Activated effector memory CD4-positive, alpha-beta T cell treated with anti-CD3 and anti-CD28 coated beads, Interleukin-2, amount 50 U/mL, for 16 hours (primary cell): Measurements from ENCODE around the gene F7.

Source experiments
- DNase-seq: peaks from one replicate; pipeline ENCODE4 v3.0.0-alpha.2; 2020

The F7 gene

DNA sequence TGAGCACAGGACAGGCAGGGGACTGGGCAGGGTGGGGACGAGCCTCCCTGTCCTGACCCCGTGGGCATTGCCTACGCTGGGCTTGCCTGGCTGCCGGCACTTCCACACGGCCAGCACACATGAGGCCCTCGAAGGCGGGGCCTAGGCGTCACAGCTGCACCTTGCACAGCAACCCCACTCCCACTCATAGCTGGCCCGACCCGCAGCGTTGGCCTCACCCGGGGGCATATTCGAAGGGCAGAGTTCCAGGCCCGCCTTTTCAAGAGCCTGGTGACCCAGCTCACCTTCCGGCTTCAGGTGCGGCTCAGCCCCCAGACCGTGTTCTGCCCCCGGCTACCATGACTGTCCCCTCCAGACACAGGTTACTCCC is 36.0 kb downstream of the F7 start:
- DNase-seq = peak; percentile 49

DNA sequence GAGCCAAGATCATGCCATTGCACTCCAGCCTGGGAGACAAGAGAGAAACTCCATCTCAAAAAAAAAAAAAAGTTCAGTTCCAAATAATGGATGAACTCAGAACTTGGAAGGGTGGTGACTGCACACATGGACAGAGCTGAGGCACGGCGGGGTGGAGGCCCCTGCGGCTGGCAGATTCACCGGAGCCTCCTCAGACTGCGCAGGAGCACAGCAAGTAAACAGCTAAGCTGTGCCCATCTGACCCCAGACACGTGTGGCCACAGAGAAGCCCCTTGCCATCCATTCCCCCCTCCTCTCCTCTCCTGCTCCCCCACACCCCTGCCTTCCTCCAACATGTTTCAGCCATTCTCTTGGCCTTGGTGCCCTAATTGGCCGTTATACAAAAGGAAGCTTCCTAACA is 37.3 kb downstream of the F7 start:
- DNase-seq = peak; percentile 49

DNA sequence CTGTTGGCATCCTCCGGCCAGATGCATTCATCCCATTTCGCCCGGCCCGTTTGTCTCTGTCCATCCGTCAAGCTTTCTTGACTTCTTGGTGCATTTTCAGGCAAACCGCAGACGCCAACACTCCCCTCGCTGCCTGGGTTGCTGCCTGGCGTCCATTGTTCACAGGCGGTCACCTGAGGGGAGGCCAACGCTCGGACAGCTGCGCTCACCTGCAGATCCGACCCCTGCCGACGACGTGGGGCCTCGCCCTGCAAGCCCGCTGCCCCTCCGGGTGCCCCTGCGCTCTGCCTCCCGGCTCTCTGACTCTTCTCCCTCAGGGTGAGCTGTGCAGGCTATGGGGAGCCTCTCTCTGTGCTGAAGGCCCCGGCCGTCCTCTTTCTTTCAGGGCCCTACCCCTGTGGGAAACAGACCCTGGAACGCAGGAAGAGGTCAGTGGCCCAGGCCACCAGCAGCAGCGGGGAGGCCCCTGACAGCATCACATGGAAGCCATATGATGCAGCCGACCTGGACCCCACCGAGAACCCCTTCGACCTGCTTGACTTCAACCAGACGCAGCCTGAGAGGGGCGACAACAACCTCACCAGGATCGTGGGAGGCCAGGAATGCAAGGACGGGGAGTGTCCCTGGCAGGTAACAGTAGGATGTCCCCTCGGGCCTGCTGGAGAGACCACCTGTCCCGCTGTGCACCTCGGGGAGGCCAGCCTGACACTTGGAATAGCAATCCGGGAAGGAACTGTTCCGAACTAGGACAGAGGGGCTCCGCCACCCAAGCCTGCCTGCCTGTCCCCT is 38.1 kb downstream of the F7 start:
- DNase-seq = peak; percentile 50

DNA sequence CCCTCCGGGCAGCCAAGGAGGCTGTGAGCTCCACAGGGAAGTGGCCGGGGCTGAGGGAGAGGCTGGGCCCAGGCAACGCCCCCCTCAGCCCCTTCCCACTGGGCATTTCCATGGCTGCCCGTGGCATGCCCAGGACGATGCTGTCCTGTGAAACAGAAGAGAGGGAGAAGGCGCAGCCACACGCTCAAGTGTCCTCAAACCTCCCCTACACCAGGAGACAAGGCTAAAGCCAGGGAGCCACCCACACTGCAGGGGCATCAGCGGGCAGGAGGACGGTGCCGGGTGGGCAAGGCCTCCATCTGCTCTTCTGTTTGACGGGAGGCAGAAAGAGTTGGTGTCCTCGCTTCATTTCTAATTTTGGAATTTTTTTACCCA is 38.7 kb downstream of the F7 start:
- DNase-seq = peak; percentile 45

DNA sequence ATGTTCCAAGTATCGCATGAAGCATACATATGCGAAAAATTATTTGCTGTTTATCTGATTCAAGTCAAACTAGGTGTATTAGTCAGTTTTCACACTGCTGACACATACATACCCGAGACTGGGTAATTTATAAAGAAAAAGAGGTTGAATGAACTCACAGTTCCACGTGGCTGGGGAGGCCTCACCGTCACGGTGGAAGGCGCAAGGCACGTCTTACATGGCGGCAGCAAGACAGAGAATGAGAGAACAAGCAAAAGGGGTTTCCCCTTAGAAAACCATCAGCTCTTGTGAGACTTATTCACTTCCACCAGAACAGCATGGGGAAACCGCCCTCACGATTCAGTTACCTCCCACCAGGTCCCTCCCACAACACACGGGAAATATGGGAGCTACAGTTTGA is 39.9 kb downstream of the F7 start:
- peak; percentile 68 for DNase-seq

GRCh38 chr13:113145911-113146598 is 40.5 kb downstream of the F7 start:
- peak; percentile 55 for DNase-seq

GRCh38 chr13:113146750-113147149 is 41.2 kb downstream of the F7 start:
- DNase-seq = peak; percentile 54

DNA sequence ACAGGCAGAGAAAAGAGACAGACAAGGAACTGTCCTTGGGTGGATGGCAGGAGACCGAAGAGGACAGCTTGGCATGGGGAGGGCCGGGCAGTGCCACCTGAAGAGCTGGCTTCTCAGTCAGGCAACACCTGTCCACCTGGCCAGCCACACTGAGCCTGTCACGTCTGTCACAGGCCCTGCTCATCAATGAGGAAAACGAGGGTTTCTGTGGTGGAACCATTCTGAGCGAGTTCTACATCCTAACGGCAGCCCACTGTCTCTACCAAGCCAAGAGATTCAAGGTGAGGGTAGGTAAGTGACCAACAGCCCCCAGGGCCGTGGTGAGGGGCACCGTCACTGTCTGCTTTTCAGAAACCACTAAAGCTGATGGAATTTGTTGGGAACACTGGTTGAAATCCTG is 41.6 kb downstream of the F7 start:
- DNase-seq = peak; percentile 27

DNA sequence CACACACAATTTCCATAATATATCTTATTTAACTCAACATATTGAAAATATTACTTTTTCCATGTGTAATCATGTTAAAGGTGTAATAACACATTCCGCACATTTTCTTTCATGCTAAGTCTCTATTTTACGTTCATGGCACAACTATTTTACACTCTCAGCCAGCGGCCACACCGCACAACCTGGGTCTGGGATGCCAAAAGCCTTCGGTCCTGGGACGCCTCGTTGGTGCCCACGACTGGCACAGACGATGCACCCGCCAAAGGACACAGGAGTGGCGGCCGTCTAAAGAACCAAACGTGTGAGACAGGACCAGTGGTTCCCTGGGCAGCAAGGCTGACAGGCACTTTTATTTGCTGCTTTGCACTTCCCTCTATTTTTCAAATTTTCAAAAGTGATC is 42.8 kb downstream of the F7 start:
- DNase-seq = peak; percentile 61

DNA sequence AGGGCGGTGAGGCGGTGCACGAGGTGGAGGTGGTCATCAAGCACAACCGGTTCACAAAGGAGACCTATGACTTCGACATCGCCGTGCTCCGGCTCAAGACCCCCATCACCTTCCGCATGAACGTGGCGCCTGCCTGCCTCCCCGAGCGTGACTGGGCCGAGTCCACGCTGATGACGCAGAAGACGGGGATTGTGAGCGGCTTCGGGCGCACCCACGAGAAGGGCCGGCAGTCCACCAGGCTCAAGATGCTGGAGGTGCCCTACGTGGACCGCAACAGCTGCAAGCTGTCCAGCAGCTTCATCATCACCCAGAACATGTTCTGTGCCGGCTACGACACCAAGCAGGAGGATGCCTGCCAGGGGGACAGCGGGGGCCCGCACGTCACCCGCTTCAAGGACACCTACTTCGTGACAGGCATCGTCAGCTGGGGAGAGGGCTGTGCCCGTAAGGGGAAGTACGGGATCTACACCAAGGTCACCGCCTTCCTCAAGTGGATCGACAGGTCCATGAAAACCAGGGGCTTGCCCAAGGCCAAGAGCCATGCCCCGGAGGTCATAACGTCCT is 43.4 kb downstream of the F7 start:
- peak; percentile 58 for DNase-seq

DNA sequence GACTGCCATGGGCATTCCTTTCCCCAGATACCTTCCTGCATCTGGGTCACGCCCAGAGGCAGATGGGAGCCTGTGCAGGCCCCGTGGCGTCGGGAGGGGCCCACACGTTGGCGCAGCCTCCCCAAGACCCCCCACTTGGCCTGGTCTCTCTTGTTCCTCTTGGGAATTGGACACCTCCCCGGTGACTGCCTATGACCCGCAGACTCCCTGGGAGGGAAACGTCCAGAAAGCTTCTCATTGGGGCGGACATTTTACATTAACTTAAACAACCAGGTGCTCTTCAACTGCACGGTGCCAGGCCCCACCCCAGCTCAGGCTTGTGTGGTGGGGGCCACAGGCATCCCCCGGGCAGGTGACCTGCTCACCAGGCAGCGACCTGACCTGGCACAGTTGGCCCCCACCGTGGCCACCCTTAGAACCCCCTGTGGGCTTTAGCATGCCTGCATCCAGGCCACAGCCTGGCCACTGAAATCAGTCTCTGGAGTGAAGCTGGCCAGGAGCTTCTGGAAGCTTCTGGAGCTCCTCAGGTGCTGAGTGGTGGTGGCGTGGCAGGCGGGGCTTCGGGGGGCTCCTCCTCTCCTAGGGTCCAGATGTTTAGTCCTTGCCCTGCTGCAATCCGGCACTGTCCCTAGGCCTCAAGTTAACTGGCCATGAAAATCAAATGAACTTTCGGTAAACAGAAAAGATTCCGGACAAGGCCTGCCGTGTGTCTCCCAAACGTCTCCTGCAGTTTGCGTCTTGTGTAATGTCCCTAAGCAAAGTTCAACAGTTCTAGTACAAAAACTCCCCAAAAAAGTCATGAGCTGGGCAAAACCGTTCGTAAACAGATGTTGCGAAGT is 44.3 kb downstream of the F7 start:
- DNase-seq = no peak

- no peak for DNase-seq
Measured at GRCh38 chr13:113150550-113151365, 45.2 kb downstream of the F7 start.

DNA sequence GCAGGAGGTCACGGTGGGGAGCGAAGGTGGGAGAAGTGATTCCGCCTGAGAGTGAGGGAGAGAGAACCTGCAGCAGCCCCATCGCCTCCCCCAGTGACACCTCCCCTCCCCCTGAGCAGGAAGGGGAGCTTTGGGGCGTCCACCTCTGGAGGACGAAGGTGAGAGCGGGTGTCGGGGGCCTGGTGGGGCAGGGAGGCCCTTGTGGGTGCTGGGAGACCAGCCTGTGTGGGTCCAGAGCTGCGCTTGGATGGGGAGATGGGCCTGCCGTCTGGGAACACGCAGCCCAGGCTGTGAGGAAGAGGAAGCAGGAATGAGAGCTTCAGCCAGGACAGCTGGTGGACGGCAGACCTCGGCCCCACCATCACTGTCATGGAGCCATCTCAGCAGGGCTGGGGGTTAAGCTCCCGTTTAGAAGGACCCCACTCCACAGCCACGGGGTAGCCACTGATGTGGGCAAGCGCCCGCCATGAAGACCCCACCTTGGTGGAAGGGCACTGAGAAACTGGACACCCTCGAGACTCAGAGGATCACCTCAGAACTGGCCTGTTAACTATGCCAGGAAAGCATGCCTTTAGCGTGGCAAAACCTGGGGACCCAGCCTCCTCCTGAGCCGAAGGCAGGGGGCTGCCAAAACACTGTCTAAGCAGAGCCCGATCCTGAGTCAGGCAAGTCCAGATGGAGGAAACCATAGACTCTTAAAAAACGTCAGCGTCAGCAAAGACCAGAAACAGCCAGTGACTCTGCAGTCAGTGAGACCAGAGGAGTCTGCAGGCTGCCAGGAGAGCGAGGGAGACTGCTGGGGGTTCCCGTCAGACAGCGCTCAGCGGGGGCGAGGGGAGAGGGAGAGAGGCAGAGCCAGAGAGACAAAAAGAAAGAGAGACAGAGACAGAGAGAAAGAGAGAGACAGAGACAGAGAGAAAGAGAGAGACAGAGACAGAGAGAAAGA is 46.4 kb downstream of the F7 start:
- DNase-seq = no peak

DNA sequence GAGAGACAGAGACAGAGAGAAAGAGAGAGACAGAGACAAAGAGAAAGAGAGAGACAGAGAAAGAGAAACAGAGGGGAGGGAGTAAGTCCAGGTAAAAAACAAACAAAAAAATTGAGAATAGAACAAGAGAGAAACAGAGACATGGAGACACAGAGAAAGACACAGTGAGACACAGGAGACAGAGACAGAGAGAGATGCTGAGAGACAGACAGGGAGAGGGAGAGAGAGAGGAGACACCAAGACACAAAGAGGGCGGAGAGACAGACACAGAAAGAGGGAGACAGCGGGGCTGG is 47.0 kb downstream of the F7 start:
- DNase-seq = no peak

- peak; percentile 74 for DNase-seq
Measured at GRCh38 chr13:113152984-113153809, 47.6 kb downstream of the F7 start.

DNA sequence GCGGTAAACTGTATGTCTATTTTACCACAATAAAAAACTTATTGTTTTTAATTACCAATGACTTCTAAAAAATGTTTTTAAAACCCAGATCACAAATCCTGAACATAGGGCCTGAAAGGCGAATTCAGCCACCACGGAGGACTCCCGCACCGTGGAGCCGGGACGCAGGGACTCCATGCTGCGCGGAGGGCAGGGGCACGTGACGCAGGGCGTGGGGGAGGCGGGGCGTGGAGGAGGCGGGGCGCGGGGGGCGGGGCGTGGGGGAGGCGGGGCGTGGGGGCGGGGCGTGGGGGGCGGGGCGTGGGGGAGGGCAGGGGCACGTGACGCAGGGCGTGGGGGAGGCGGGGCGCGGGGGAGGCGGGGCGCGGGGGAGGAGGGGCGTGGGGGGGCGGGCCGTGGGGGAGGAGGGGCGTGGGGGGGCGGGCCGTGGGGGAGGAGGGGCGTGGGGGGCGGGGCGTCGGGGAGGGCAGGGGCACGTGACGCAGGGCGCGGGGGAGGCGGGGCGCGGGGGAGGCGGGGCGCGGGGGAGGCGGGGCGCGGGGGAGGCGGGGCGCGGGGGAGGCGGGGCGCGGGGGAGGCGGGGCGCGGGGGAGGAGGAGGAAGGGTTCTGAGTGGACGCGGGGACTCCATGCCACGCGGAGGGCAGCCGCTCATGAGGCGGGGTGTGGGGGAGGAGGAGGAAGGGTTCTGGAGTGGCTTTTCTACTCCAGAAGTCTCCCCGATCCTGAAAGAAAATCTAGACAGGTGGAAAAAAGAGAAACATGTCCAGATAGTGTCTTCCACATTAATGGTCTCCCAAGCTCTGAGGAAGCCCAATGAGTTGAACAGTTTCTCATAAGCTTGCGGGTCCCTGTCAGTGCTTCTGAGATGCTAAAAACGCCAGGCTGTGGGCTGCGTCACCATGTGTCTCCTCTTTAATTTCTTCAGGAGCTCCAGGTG is 48.5 kb downstream of the F7 start:
- DNase-seq = peak; percentile 92

DNA sequence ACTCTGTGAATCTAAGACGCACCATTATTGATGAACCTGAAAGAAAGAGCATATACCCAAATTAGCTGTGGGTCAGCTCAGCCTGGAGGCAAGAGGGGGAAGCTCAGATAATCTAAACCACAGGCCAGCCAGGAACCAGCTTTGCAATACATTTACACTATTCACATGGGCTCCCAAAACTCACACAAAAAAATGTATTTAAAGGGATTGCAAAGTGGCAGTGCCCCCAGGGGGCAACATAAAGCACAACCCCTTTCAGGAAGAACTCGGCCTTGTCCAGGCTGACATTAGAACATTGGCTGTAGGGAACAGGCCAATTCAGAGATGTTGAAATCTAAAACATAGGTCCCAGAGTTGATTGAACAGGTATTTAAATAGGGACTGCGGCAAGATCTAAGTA is 49.6 kb downstream of the F7 start:
- no peak for DNase-seq

- no peak for DNase-seq
Measured at GRCh38 chr13:113155982-113156655, 50.5 kb downstream of the F7 start.
